Measurements from ENCODE around the gene EOMES.

- TF ChIP-seq CTCF (IDR thresholded peaks at IDR 0.05) (peak; percentile 53 to 96 (median 74)), POLR2A (IDR thresholded peaks at IDR 0.05) (no peak)
Observed at GRCh38 chr3:27681249-27681748, 40.8 kb downstream of the EOMES start.
